HUES48 (cell line): Measurements from ENCODE around the gene IL22RA1.

Experiments used
- H3K27ac ChIP-seq: one replicate; pipeline ENCODE4 v1.7.0; 2013; ENCODE audit warnings: low read depth, low read length, inconsistent platforms
- H3K27me3 ChIP-seq: 2 replicates; pipeline ENCODE4 v1.6.1; 2013; ENCODE audit warnings: mild to moderate bottlenecking, low read length; ENCODE audit not compliant: control insufficient read depth, insufficient read depth
- H3K36me3 ChIP-seq: 2 replicates; pipeline ENCODE4 v1.6.1; 2013; ENCODE audit warnings: low read length; ENCODE audit not compliant: control insufficient read depth, insufficient read depth
- H3K4me1 ChIP-seq: 2 replicates; pipeline ENCODE4 v1.6.1; 2013; ENCODE audit warnings: mild to moderate bottlenecking, low read length; ENCODE audit not compliant: control insufficient read depth, insufficient read depth
- H3K4me3 ChIP-seq: 2 replicates; pipeline ENCODE4 v1.5.1; 2013; ENCODE audit warnings: mild to moderate bottlenecking, low read depth, low read length
- H3K9ac ChIP-seq: 2 replicates; pipeline ENCODE4 v1.6.1; 2013; ENCODE audit warnings: mild to moderate bottlenecking, low read depth, low read length, moderate library complexity
- H3K9me3 ChIP-seq: 2 replicates; pipeline ENCODE4 v1.6.1; 2013; ENCODE audit warnings: low read length; ENCODE audit not compliant: control insufficient read depth, insufficient read depth

IL22RA1 gene

GRCh38 chr1:24096739-24097103, 46.2 kb downstream of the IL22RA1 start:
- H3K27me3 ChIP-seq = no peaks in the 10 kb centered on the region

GRCh38 chr1:24096009-24096738, 46.8 kb downstream of the IL22RA1 start:
- Histone ChIP-seq H3K9me3 (no peaks in the 10 kb centered on the region), H3K27me3 (no peaks in the 10 kb centered on the region), H3K9ac (no peak overlapping the region), H3K36me3 (no peaks in the 10 kb centered on the region), H3K4me1 (peaks cover 10% of the 10 kb centered on the region; the same call in 1 of the 2 replicates), H3K4me3 (no peak overlapping the region), H3K27ac (no peak overlapping the region)

More at GRCh38 chr1:24096739-24097103, 46.2 kb downstream of the IL22RA1 start:
- Histone ChIP-seq H3K36me3 (no peaks in the 10 kb centered on the region), H3K4me1 (peaks cover 10% of the 10 kb centered on the region; the same call in 1 of the 2 replicates), H3K4me3 (no peak overlapping the region), H3K9me3 (no peaks in the 10 kb centered on the region), H3K27ac (no peak overlapping the region), H3K9ac (no peak overlapping the region)

- Histone ChIP-seq H3K27ac (no peak overlapping the region), H3K27me3 (no peaks in the 10 kb centered on the region), H3K9me3 (no peaks in the 10 kb centered on the region), H3K4me1 (peaks cover 10% of the 10 kb centered on the region; the same call in 1 of the 2 replicates), H3K36me3 (no peaks in the 10 kb centered on the region), H3K4me3 (no peak overlapping the region), H3K9ac (no peak overlapping the region; the same call in 1 of the 2 replicates)
Measured at GRCh38 chr1:24095140-24095859, 47.6 kb downstream of the IL22RA1 start.

- H3K36me3 ChIP-seq = no peaks in the 10 kb centered on the region
- no peaks in the 10 kb centered on the region for H3K27me3 ChIP-seq
- H3K27ac ChIP-seq = no peak overlapping the region
- no peak overlapping the region for H3K4me3 ChIP-seq
- peak overlapping the region; percentile 11; the same call in 1 of the 2 replicates for H3K9ac ChIP-seq
- H3K9me3 ChIP-seq = no peaks in the 10 kb centered on the region
- H3K4me1 ChIP-seq = peaks cover 10% of the 10 kb centered on the region; the same call in 1 of the 2 replicates
Measured at GRCh38 chr1:24094554-24094953, 48.4 kb downstream of the IL22RA1 start.

GRCh38 chr1:24093732-24094131, 49.2 kb downstream of the IL22RA1 start:
- Histone ChIP-seq H3K9ac (no peak overlapping the region), H3K4me1 (peaks cover 10% of the 10 kb centered on the region; the same call in 1 of the 2 replicates), H3K27me3 (no peaks in the 10 kb centered on the region), H3K9me3 (no peaks in the 10 kb centered on the region), H3K27ac (no peak overlapping the region), H3K4me3 (no peak overlapping the region), H3K36me3 (no peaks in the 10 kb centered on the region)

- Histone ChIP-seq H3K27ac (no peak overlapping the region), H3K9ac (no peak overlapping the region), H3K27me3 (no peaks in the 10 kb centered on the region), H3K4me3 (no peak overlapping the region), H3K9me3 (no peaks in the 10 kb centered on the region), H3K36me3 (no peaks in the 10 kb centered on the region), H3K4me1 (peaks cover 10% of the 10 kb centered on the region; the same call in 1 of the 2 replicates)
Measured at GRCh38 chr1:24092979-24093378, 50.0 kb downstream of the IL22RA1 start.

GRCh38 chr1:24091971-24092482, 50.9 kb downstream of the IL22RA1 start:
- H3K4me1 ChIP-seq = peaks cover 10% of the 10 kb centered on the region; the same call in 1 of the 2 replicates
- H3K9me3 ChIP-seq = no peaks in the 10 kb centered on the region
- no peak overlapping the region for H3K4me3 ChIP-seq
- no peaks in the 10 kb centered on the region for H3K27me3 ChIP-seq
- H3K36me3 ChIP-seq = no peaks in the 10 kb centered on the region
- H3K27ac ChIP-seq = no peak overlapping the region
- H3K9ac ChIP-seq = no peak overlapping the region

GRCh38 chr1:24090736-24091135, 52.2 kb downstream of the IL22RA1 start:
- Histone ChIP-seq H3K4me3 (no peak overlapping the region), H3K27ac (no peak overlapping the region), H3K9ac (no peak overlapping the region), H3K36me3 (no peaks in the 10 kb centered on the region), H3K9me3 (no peaks in the 10 kb centered on the region), H3K4me1 (peaks cover 10% of the 10 kb centered on the region; the same call in 1 of the 2 replicates), H3K27me3 (no peaks in the 10 kb centered on the region)

- H3K9ac ChIP-seq = no peak overlapping the region
- peaks cover 3% of the 10 kb centered on the region; the same call in 1 of the 2 replicates for H3K4me1 ChIP-seq
- no peaks in the 10 kb centered on the region for H3K36me3 ChIP-seq
- no peak overlapping the region for H3K4me3 ChIP-seq
- H3K27ac ChIP-seq = no peak overlapping the region
- H3K9me3 ChIP-seq = no peaks in the 10 kb centered on the region
- H3K27me3 ChIP-seq = no peaks in the 10 kb centered on the region
Measured at GRCh38 chr1:24089743-24090555, 53.0 kb downstream of the IL22RA1 start.

GRCh38 chr1:24089027-24089742, 53.8 kb downstream of the IL22RA1 start:
- Histone ChIP-seq H3K9ac (no peak overlapping the region), H3K9me3 (no peaks in the 10 kb centered on the region), H3K27me3 (no peaks in the 10 kb centered on the region), H3K4me3 (no peak overlapping the region), H3K36me3 (no peaks in the 10 kb centered on the region), H3K4me1 (no peaks in the 10 kb centered on the region), H3K27ac (no peak overlapping the region)
